Loucy (cell line): ENCODE data around the gene ADAM22.

Source experiments
- H2AFZ ChIP-seq: fragments of 200-600 bp; sonication (generic); 2 replicates; pipeline ENCODE4 v1.6.0; 2016; ENCODE audit warnings: antibody characterized with exemption, mild to moderate bottlenecking, low read length, moderate library complexity
- H3F3A ChIP-seq: fragments of 200-600 bp; 2 replicates; pipeline ENCODE4 v1.6.0; 2016; ENCODE audit warnings: antibody characterized with exemption, low read depth, mild to moderate bottlenecking
- H3K27me3 ChIP-seq: fragments of 200-600 bp; sonication (generic); 2 replicates; pipeline ENCODE4 v1.6.1; 2014; ENCODE audit warnings: low read length, mild to moderate bottlenecking; ENCODE audit not compliant: insufficient read depth, poor library complexity, severe bottlenecking
- H3K36me3 ChIP-seq: fragments of 200-600 bp; sonication (generic); 2 replicates; pipeline ENCODE4 v1.6.1; 2016; ENCODE audit warnings: low read length; ENCODE audit not compliant: insufficient read depth
- H3K4me1 ChIP-seq: fragments of 200-600 bp; sonication (generic); 2 replicates; pipeline ENCODE4 v1.5.1; 2014; ENCODE audit warnings: low read length, mild to moderate bottlenecking; ENCODE audit not compliant: insufficient read depth, poor library complexity, severe bottlenecking
- H3K4me2 ChIP-seq: fragments of 200-600 bp; sonication (generic); 2 replicates; pipeline ENCODE4 v1.6.0; 2014; ENCODE audit warnings: antibody characterized with exemption, low read length, low read depth, mild to moderate bottlenecking; ENCODE audit not compliant: poor library complexity, severe bottlenecking
- H3K4me3 ChIP-seq: fragments of 200-600 bp; sonication (generic); 2 replicates; pipeline ENCODE4 v1.5.1; 2014; ENCODE audit warnings: low read length, mild to moderate bottlenecking, mixed read lengths; ENCODE audit not compliant: poor library complexity, severe bottlenecking
- H3K79me2 ChIP-seq: fragments of 200-600 bp; sonication (generic); 2 replicates; pipeline ENCODE4 v1.6.1; 2014; ENCODE audit warnings: low read length; ENCODE audit not compliant: insufficient read depth
- H3K9ac ChIP-seq: fragments of 200-600 bp; sonication (generic); 2 replicates; pipeline ENCODE4 v1.6.0; 2014; ENCODE audit warnings: mild to moderate bottlenecking, low read depth, low read length, moderate library complexity; ENCODE audit not compliant: poor library complexity, severe bottlenecking
- H3K9me2 ChIP-seq: fragments of 200-600 bp; sonication (generic); replicated peaks from 2 replicates; pipeline ENCODE4 v1.6.1; 2016; ENCODE audit warnings: low read depth, low read length, mixed read lengths
- H3K9me3 ChIP-seq: fragments of 200-600 bp; sonication (generic); 2 replicates; pipeline ENCODE4 v1.6.1; 2014; ENCODE audit warnings: mild to moderate bottlenecking, antibody characterized with exemption, low read length, low read depth; ENCODE audit not compliant: insufficient read depth
- H4K20me1 ChIP-seq: fragments of 200-600 bp; sonication (generic); 2 replicates; pipeline ENCODE4 v1.6.0; 2014; ENCODE audit warnings: antibody characterized with exemption, low read length, mild to moderate bottlenecking; ENCODE audit not compliant: insufficient read depth, poor library complexity, severe bottlenecking
- CTCF ChIP-seq: fragments of 200-600 bp; sonication (generic); conservative IDR thresholded peaks from 2 replicates; pipeline ENCODE4 v1.5.1; 2014; ENCODE audit warnings: mild to moderate bottlenecking, antibody characterized with exemption, low read length
- EZH2phosphoT487 ChIP-seq: fragments of 200-600 bp; IDR thresholded peaks from 2 replicates; pipeline ENCODE4 v1.6.1; 2018; ENCODE audit warnings: antibody characterized with exemption, mild to moderate bottlenecking, moderate library complexity, borderline replicate concordance

ADAM22 gene

GRCh38 chr7:88239852-88240251 lies 305.8 kb downstream of the ADAM22 start:
- Histone ChIP-seq H3K9me3 (no peaks in the 10 kb centered on the region), H3F3A (no peaks in the 10 kb centered on the region), H2AFZ (no peak overlapping the region), H3K9me2 (no peaks in the 10 kb centered on the region), H3K9ac (no peak overlapping the region), H3K4me2 (no peak overlapping the region), H3K4me1 (no peaks in the 10 kb centered on the region), H3K27me3 (no peaks in the 10 kb centered on the region), H3K36me3 (no peaks in the 10 kb centered on the region), H4K20me1 (no peaks in the 10 kb centered on the region), H3K4me3 (no peak overlapping the region), H3K79me2 (no peaks in the 10 kb centered on the region)
- TF ChIP-seq CTCF (no peak), EZH2phosphoT487 (no peak)

GRCh38 chr7:88243345-88243909 lies 309.4 kb downstream of the ADAM22 start:
- Histone ChIP-seq H3K79me2 (no peaks in the 10 kb centered on the region), H3K4me2 (no peak overlapping the region), H4K20me1 (no peaks in the 10 kb centered on the region), H3K9me2 (no peaks in the 10 kb centered on the region), H3K4me3 (no peak overlapping the region), H3K27me3 (no peaks in the 10 kb centered on the region), H3K9me3 (no peaks in the 10 kb centered on the region), H3K9ac (no peak overlapping the region), H2AFZ (peak overlapping the region; percentile 18; the same call in 1 of the 2 replicates), H3K36me3 (no peaks in the 10 kb centered on the region), H3K4me1 (no peaks in the 10 kb centered on the region), H3F3A (no peaks in the 10 kb centered on the region)
- no peak for TF ChIP-seq EZH2phosphoT487
- TF ChIP-seq CTCF: peak; percentile 78

- Histone ChIP-seq H4K20me1 (no peaks in the 10 kb centered on the region), H3K4me3 (no peak overlapping the region), H3K79me2 (no peaks in the 10 kb centered on the region), H3K36me3 (no peaks in the 10 kb centered on the region), H3K9ac (no peak overlapping the region), H3K4me2 (no peak overlapping the region), H3F3A (no peaks in the 10 kb centered on the region), H3K4me1 (no peaks in the 10 kb centered on the region), H3K27me3 (no peaks in the 10 kb centered on the region), H2AFZ (no peak overlapping the region), H3K9me3 (no peaks in the 10 kb centered on the region), H3K9me2 (no peaks in the 10 kb centered on the region)
- TF ChIP-seq CTCF: no peak
- no peak for TF ChIP-seq EZH2phosphoT487
Observed at GRCh38 chr7:88244258-88244657, 310.2 kb downstream of the ADAM22 start.
